Hepatic stellate cell (primary cell): ENCODE data around the gene HOXA3.

ENCODE experiments used
- DNase-seq: peaks from one replicate; pipeline ENCODE4 v3.0.0; 2011; ENCODE audit warnings: low spot score

The HOXA3 gene

GRCh38 chr7:27177795-27178320 is 25.5 kb upstream of the HOXA3 start:
- no peak for DNase-seq

- DNase-seq: no peak
Measured at GRCh38 chr7:27176962-27177794, 24.8 kb upstream of the HOXA3 start.

GRCh38 chr7:27176524-27176845 is 24.1 kb upstream of the HOXA3 start:
- DNase-seq: no peak

GRCh38 chr7:27175626-27176523 is 23.5 kb upstream of the HOXA3 start:
- no peak for DNase-seq

GRCh38 chr7:27174874-27175625 is 22.7 kb upstream of the HOXA3 start:
- DNase-seq: no peak

DNA sequence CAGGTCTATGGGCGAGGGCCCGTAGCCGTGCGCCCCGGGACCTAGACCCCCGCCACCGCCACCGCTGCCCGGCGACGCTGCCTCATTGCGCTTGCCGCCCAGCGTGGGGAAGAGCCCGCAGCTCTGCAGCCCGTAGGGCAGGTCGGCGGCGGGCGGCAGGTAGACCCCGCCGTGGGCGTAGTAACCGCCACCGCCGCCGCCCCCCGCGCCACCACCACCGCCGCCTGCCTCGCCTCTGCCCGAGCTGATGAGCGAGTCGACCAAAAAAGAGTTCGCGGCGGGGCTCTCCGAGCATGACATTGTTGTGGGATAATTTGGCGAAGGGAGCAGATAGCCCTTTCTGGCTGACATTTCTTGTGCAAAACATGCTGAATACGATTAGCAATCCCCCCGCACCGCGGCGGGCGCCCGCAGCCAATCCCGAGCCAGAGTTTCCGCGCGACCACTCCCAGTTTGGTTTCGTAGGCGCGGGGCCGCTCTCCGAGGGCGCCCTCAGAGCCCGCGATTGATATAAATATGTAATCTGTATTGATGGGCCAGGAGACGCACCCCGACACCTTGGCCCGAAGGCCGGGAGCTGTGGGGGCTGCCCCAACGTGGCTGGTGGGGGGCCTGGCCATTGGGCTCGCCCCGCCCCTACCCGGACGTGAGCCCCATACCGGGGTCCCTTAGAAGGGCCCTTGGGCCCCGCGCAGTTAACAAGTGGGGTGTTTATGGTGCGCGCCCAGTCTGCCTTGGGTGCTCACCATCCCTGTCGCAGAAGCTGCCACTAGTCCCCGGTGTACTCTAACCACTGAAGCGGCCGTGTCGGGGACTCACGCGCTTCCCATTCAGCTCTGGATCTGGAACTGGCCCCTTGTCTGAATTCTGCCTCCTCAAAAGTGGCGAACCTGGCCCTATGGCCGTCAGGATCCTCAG is 21.8 kb upstream of the HOXA3 start, which contains the start of gene HOXA10:
Gene HOXA10, minus strand, starts transcription at position 365 of the 918 bp plus-strand sequence. Its CDS starts 14 bp downstream, at position 351.
- DNase-seq: no peak

- DNase-seq: no peak
Measured at GRCh38 chr7:27173511-27173955, 21.1 kb upstream of the HOXA3 start.

DNA sequence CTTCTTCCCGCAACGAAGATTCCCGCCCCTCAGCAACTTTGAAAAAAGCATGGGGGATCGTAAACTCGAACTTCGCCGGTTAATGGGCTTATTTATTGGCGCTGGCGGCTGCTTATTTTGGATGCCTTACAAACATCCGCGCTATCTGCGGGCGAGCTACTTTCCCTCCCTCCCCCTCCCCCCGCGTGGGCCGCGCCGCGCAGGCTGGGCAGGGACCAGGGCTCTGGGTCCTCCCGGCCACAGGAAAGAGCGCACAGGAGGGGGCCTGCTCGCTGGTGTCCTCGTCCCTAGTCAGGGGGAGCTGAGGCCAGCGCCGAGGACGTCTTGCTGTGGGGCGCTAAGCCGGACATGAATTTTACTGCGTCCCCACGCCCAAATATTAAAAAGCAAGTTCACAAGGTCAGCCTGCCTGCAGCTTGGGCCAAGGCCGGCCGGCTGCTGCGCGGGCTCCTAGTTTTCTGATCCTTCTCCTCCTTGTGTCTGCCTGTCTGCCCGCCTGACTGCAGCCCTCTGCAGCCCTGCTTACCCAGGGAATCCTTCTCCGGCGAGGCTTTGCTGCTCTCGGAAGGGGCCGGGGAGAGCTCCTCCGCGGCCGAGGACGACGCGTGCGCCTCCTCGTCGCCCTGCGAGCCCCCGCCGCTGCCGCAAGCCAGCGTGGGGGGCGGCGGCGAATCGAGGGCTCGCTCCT is 20.6 kb upstream of the HOXA3 start:
- no peak for DNase-seq

- DNase-seq: no peak
Measured at GRCh38 chr7:27172315-27172774, 20.0 kb upstream of the HOXA3 start.

- no peak for DNase-seq
Measured at GRCh38 chr7:27171637-27172314, 19.4 kb upstream of the HOXA3 start.

DNA sequence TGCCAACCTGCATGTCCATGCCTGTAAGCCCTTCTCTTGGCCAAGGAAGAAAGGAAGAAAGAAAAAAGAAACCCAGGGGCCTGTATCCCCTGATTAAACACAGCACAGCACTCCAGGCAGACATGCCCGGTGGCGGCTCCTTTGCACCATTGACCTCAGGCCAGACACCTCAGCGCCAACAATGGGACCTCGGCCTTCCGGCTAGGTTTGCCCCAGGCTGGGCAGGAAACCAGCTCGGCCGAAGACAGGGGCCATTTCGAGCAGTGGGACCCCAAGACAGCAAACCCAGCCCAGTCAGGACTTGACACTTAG is 18.9 kb upstream of the HOXA3 start:
- DNase-seq: no peak

- no peak for DNase-seq
Measured at GRCh38 chr7:27170426-27171324, 18.3 kb upstream of the HOXA3 start.

- DNase-seq: no peak
Measured at GRCh38 chr7:27169658-27170425, 17.5 kb upstream of the HOXA3 start.

GRCh38 chr7:27168265-27168947 is 16.0 kb upstream of the HOXA3 start:
- DNase-seq: no peak

- DNase-seq: no peak
Measured at GRCh38 chr7:27167916-27168264, 15.5 kb upstream of the HOXA3 start.

DNA sequence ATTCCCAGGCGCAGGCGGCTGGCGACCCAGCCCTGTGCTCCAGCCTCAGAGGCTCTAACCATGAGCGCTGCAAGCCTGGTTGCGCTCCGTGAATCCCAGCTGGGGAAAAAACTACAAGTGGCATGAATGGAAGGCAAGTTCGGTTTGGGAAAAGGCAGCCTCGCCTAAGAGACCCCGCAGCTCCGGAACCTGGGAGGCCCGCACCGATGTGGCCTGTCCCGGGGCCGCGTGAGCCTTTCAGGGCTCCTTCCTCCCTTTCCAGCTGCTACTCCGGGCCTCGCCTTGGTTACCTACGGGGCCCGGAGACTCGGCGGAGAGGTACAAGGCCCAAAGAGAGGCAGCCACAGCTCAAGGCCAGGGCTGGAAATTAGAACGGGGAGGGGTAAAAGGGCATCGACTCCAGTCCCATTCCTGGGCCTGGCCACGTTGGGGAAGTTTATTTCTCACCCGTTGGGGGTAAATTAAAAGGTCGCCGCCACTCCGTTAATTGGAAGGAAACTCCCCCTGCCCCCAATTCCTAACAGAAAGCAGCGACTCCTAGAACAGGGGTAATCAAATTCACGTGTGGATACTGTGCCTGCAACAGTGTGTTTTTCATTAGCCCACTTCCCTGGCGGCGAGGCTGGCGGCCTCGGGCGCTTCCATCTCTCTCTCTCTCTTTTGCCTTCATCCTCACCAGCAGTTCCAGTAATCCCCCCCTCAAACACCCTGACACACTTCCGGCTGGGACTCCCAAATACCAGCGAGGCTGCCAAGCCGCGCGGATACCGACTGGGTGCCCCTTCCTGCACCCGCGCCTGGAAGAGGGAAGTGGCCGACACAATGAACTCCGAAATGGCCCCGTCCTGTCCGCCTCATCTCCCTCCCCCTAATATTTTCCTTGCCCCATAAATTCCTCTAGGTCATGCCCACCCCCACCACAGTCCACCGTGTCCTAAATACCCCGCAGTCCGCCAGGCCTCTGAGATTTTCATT is 14.4 kb upstream of the HOXA3 start:
- no peak for DNase-seq
